Adrenal gland (tissue), 12 donors: ENCODE measurements around the gene DGKG. TPM values are rescaled to one million over a fixed set of nuclear protein-coding genes. Genes with fewer than 3 reads are reported as not detected.

Experiments used
- DNase-seq, 7 donors: peaks; one replicate each; pipeline ENCODE4 v3.0.0-alpha.2; 2019 to 2020
- H3K27ac ChIP-seq, 5 donors: fragments of 200-600 bp; sonication (generic) in 4 of 5; 1 replicate in 3 of 5; 2 replicates in 2 of 5; pipeline versions ENCODE4 v1.5.1 to v1.8.0; 2016 to 2020; ENCODE audit warnings: mild to moderate bottlenecking in 1 of 5
- H3K27me3 ChIP-seq: fragments of 200-600 bp; 2 replicates; pipeline ENCODE4 v1.8.0; 2021
- H3K36me3 ChIP-seq, 2 donors: fragments of 200-600 bp; replicated peaks in 1 of 2; 1 replicate in 1 of 2; 2 replicates in 1 of 2; pipeline versions ENCODE4 v1.5.1 to v1.8.0; 2018 to 2022
- H3K4me1 ChIP-seq, 2 donors: fragments of 200-600 bp; replicated peaks in 1 of 2; 1 replicate in 1 of 2; 2 replicates in 1 of 2; pipeline versions ENCODE4 v1.5.1 to v1.8.0; 2018 to 2021
- H3K4me3 ChIP-seq, 4 donors: fragments of 200-600 bp; sonication (generic) in 3 of 4; one replicate each; pipeline ENCODE4 v1.5.1; 2016 to 2018
- H3K9me3 ChIP-seq, 3 donors: fragments of 200-600 bp; sonication (generic) in 1 of 3; replicated peaks in 1 of 3; 1 replicate in 2 of 3; 2 replicates in 1 of 3; pipeline versions ENCODE4 v1.5.1 to v1.8.0; 2016 to 2021
- CTCF ChIP-seq, 6 experiments: fragments of 450-650 bp in 4 of 6; fragments of 200-600 bp in 2 of 6; sonication (generic) in 1 of 6; IDR thresholded peaks; 1 replicate in 5 of 6; 2 replicates in 1 of 6; pipeline versions ENCODE4 v1.5.1 to v1.8.0; 2016 to 2021; ENCODE audit warnings: antibody characterized with exemption in 6 of 6, mild to moderate bottlenecking in 2 of 6, moderate library complexity in 1 of 6
- POLR2A ChIP-seq, 2 donors: fragments of 450-650 bp; IDR thresholded peaks; one replicate each; pipeline ENCODE4 v1.6.1; 2017; ENCODE audit warnings: antibody characterized with exemption in 2 of 2, mild to moderate bottlenecking in 2 of 2, moderate library complexity in 1 of 2
- WGBS, 4 donors: extraction: QIAGEN DNeasy Blood & Tissue Kit in 2 of 4; methylation state at CpG; one replicate each; pipeline versions ENCODE4 v1.1.5 to v1.1.7; 2013 to 2017; 5-methylcytosine and 5-hydroxymethylcytosine counted together
- intact Hi-C, 2 donors: fragments of 100-400 bp; cut with DNase I; formaldehyde crosslinking; loops; one replicate each; pipeline versions ENCODE4 v1.14.1 to v1.15.0; 2022 to 2023
- polyA plus RNA-seq, 3 donors: library from polyadenylated mRNA; stranded (reverse); fragments of 200-250 nt in 2 of 3; fragments of 350-450 nt in 1 of 3; fragmentation: Illumina TruSeq in 1 of 3; extraction: RNeasy Lipid Tissue Mini Kit (QIAGEN cat#74804) in 1 of 3; gene quantifications; one replicate each; pipeline ENCODE4 v1.2.3, GENCODE V29; 2013 to 2014
- total RNA-seq, 9 donors: library from RNA; depleted of rRNA in 4 of 9; stranded (reverse); fragments of >200 nt in 4 of 9; fragments of 120-200 nt in 1 of 9; fragmentation: NEBNext Ultra II Directional in 1 of 9; extraction: Animal tissue kit (Norgen Biotek cat#: 25700) in 1 of 9; gene quantifications; one replicate each; pipeline versions ENCODE4 v1.1.0 to v1.2.4, GENCODE V29; 2013 to 2023
- donor health status: healthy with polysubstance abuse.
- donor health status: Bipolar disorder and iron deficiency.
- donor health status: DM: yes; HTN: yes; CAD: no.
- donor health status: DM: no; HTN: no; CAD: no.
- donor health status: DM: no; HTN: no; CAD: no.
- donor health status: DM: yes; HTN: yes; CAD: no.

Gene DGKG
- total and polyA plus RNA-seq, 12 donors: 2.9 to 43.7 (median 28.3) TPM

DNA sequence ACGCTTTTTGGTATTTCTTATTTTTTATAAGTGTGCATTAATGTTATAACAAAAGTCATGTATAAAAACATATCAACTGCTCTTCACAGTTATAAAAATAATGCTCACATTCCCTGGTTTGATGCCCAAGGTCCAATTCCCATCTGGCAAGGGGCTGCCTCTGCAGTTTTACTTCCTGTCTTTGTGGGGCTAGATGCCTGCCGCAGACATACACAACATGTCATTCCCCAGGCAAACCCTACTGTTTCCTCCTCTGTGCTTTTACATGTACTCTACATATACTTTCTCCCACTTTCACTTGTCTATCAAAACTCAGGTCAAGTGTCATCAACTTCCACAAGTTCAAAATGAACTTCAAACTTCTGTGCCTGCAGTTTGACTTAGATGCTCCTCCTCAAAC, 192.7 kb downstream of the DGKG start:
- 62 to 69% (median 66%) methylated on average over 2 of the region's 2 CpGs for WGBS, 4 donors
- intact Hi-C loops: no loop called here
- no peak for TF ChIP-seq POLR2A (IDR thresholded peaks at IDR 0.05)
- TF ChIP-seq CTCF (IDR thresholded peaks at IDR 0.05): no peak
- Histone ChIP-seq H3K27ac (no peak overlapping the region), H3K4me1 (peaks cover 0 to 7% of the 10 kb centered on the region in 2 donors), H3K27me3 (no peaks in the 10 kb centered on the region), H3K4me3 (no peak overlapping the region), H3K36me3 (no peaks in the 10 kb centered on the region), H3K9me3 (no peaks in the 10 kb centered on the region)
- DNase-seq: peak in 1 of 7 donors; percentile 31

- Histone ChIP-seq H3K36me3 (no peaks in the 10 kb centered on the region), H3K27ac (no peak overlapping the region), H3K9me3 (no peaks in the 10 kb centered on the region), H3K4me3 (no peak overlapping the region), H3K4me1 (peaks cover 0 to 7% of the 10 kb centered on the region in 2 donors), H3K27me3 (no peaks in the 10 kb centered on the region)
- intact Hi-C loops: no loop called here
- TF ChIP-seq CTCF (IDR thresholded peaks at IDR 0.05) (no peak), POLR2A (IDR thresholded peaks at IDR 0.05) (no peak)
- DNase-seq: no peak
Measured at GRCh38 chr3:186168976-186169375, 193.1 kb downstream of the DGKG start.

DNA sequence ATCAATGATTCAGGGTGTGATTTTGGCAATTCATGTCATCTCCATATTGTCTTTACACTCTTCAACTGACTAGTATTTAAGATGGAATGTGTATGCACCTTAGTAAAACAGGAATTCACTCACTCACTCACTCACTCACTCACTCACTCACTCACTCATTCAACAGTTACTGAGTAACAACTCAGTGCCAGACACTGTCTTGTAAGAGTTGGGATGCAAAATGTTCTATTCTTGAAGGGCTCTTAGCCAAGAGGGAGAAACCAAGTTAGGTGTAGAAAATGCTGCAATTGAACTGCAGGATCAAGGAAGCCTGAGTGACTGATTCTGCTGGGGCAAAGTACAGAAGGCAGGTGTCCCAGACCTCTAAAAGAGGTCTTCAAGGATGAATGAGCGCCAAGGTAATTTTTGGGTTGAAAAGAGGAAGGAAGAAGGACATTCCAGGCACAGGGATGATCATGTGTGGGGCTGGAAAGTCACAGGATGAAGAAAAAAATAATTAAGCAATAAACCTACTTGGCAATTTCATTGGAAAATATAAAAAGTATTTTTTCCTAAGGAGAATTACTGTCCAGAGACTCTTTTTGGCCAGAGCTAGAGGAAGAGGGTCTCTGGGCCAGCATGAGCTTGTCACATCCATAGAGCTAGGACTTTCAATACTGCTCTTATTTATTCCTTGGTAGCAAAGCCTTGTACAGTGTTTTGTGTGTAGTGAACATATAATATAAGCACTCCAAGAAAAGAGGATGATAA, 194.2 kb downstream of the DGKG start:
- H3K36me3 ChIP-seq: no peaks in the 10 kb centered on the region
- H3K27me3 ChIP-seq: no peaks in the 10 kb centered on the region
- WGBS, 4 donors: 92 to 100% (median 95%) methylated on average over 1 of the region's 1 CpG
- H3K4me1 ChIP-seq: peaks cover 0 to 7% of the 10 kb centered on the region in 2 donors
- no peaks in the 10 kb centered on the region for H3K9me3 ChIP-seq
- H3K27ac ChIP-seq: no peak overlapping the region
- no peak for DNase-seq
- H3K4me3 ChIP-seq: no peak overlapping the region
- intact Hi-C loops: no loop called here
- no peak for TF ChIP-seq CTCF (IDR thresholded peaks at IDR 0.05)
- TF ChIP-seq POLR2A (IDR thresholded peaks at IDR 0.05): no peak

GRCh38 chr3:186166491-186167288, 195.3 kb downstream of the DGKG start:
- Histone ChIP-seq H3K36me3 (no peaks in the 10 kb centered on the region), H3K4me1 (peaks cover 0 to 7% of the 10 kb centered on the region in 2 donors), H3K27ac (no peak overlapping the region), H3K9me3 (no peaks in the 10 kb centered on the region), H3K27me3 (no peaks in the 10 kb centered on the region), H3K4me3 (no peak overlapping the region)
- no peak for TF ChIP-seq CTCF (IDR thresholded peaks at IDR 0.05)
- no peak for TF ChIP-seq POLR2A (IDR thresholded peaks at IDR 0.05)
- WGBS, 4 donors: 62 to 83% (median 73%) methylated on average over 3 of the region's 3 CpGs
- DNase-seq: no peak
- intact Hi-C loops: no loop called here
